Measurements from ENCODE around the gene MAN2B2.

MAN2B2 gene

DNA sequence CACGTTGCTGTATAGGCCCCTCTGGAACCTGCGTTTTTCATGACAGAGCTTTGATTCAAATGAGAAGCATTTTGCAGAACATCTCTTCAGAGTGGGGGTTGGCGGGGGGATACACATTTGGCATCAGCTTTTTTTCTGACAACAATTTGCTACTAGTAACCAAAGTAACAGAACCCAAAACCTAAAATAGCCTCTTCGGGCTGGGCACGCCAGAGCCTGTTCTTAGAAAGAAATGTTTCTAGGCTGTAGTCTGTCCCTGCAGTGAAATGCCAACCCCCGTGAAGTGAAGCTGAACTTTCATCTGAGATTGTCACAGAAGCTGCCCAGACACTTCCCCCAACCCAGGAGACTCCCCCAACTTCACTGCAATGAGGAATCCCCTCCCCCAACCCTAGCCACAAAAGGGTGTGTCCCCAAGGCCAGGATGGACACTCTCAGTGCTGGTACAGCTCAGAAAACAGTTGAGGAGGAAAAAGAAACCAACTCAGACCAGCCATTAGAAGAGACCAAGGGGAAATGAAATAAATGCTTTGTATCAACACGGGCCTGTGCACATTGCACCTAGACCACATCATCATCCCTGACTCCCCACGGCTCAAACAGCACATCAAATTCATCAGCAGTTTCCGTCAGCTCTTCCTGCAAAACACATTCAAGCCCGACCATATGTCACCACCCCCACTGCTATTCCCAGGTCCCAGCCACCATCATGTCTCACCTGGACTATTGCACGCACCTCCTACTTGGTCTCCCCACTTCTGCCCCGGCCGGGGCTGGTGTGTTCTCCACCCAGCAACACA lies 8.4 kb upstream of the MAN2B2 start:
- in situ Hi-C loops (cut with MboI; ENCODE audit: low sequenced_read_pairs): no loop called here

- in situ Hi-C loops (cut with MboI; ENCODE audit: low sequenced_read_pairs): no loop called here
These were observed 7.8 kb upstream of the MAN2B2 start for GRCh38 chr4:6567218-6567617.

DNA sequence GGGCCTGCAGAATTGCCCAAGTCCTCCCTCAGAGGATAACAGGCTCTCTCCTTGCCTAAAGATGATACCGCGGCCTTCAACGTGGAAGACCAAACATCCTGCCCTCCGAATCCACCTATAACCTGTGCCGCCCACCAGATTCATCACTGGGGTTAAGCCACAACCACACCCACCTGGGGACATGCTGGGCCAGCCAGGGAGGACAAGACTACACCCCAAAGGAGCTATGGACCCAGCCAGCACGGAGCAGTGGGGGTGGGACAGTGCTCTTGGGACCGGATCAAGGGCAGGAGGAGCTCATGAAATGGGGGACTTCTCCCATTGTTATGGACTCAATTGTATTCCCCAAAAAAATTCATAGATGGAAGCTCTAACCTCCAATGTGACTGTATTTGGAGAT lies 6.8 kb upstream of the MAN2B2 start:
- in situ Hi-C loops (cut with MboI; ENCODE audit: low sequenced_read_pairs): no loop called here

DNA sequence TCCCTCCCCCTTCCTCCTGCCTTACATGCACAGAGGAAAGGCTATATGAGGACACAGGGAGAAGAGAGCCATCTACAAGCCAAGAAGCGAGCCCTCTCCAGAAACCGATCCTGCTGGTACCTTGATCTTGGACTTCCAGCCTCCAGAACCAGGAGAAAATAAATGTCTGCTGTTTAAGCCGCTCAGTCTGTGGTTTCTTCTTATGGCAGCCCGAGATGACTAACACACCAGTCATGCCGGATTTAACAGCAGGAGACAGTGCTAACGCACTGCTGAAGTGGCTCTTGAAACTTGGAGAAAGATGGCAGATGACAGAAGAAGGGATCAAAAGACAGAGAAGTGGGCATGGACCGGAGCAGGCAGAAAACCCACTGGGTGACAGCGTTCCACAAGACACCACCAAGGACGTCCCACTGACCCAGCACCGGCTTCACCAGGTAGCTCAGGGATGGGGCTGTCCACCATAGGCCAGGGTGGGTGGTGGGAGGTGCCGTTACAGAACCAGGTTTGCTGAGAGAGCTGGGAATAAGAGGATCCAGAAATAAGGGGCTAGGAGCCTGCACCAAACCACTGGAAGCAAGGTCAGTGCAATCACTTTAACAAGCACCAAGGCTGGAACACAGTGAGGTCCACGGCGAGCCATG lies 6.2 kb upstream of the MAN2B2 start:
- in situ Hi-C loops (cut with MboI; ENCODE audit: low sequenced_read_pairs): no loop called here

GRCh38 chr4:6571608-6572007 lies 3.4 kb upstream of the MAN2B2 start:
- in situ Hi-C loops (cut with MboI; ENCODE audit: low sequenced_read_pairs): no loop called here

DNA sequence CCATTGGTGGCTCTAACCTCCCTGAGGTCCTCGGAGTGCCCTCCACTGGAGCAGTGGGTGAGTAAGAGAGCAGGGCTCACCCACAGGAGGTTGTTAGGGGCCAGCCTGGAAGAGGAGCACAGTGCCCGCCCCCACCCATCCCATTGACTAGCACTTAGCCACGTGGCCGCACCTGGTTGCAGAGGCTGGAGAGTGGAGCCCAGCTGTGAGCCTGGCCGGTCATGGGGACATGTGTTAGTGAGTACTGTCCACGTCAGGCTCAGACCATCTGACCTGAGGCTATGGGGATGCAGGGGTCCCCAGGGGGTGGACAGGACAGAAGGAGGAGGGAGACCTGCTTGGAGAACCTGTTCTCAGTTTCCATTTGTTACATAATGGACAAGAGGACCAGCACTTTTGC lies 1.4 kb upstream of the MAN2B2 start:
- in situ Hi-C loops (cut with MboI; ENCODE audit: low sequenced_read_pairs): no loop called here

DNA sequence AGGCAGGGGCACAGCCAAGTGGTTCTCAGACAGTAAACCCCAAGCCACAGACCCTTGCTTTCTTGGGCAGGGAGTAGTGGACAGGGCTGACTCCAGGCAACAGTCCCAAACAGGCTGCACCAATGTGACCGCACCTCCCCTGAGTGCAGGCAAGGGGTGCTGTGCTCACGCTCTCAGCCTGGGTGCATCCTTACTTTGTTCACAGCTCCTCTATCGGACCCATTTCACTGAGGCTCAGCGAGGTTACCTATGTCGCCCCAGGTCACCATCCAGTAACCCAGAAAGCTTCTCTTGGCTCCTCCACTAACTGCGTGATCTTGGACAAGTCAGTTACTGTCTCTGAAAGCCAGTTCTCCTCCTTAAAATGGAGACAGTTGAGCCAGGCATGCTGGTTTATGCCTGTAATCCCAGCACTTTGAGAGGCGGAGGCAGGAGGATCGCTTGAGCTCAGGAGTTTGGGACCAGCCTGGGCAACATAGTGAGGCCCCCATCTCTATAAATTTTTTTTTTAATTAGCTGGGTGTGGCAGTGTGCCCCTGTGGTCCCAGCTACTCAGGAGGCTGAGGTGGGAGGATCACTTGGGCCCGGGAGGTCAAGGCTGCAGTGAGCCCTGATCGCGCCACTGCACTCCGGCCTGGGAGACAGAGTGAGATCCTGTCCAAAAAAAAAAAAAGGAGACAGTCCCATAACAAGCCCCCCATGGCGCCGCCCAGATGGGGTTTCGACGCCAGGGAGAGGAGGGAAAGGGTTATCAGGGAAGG lies 823 bp upstream of the MAN2B2 start:
- in situ Hi-C loops (cut with MboI; ENCODE audit: low sequenced_read_pairs): no loop called here

DNA sequence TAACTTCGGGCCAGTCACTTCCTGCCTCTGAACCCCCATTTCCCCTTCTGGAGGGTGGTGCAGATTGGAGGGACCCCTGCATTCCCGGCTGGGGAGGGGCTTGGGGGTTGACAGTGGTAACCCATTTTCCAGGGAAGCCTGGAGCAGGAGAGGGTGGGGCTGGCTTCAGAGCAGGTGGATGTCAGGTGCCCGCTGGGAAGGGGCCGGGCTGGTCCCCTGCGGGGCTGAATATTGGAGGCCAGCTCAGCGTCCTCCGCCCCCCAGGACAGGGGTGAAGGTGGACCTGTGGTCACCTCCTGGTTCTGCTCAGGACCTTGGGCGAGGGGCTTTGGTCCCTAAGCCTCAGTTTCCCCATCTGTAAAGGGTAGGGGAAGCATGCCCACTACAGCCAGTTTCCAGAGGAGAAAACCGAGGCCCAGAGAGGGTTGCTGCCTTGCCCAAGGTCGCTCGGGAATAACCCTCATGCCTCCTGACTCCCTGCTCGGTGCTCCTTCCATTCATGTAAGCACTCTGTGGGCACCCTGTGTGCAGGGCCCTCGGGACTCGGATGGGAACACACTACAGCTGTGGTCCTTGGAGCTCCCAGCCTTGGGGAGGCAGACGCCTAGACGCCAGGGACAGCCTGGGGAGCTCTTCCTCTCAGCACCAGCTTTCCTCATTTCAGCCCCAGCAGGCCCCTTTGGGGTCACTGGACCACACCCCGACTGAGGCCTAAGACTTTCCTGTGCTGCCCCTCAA lies 683 bp downstream of the MAN2B2 start:
- in situ Hi-C loops (cut with MboI; ENCODE audit: low sequenced_read_pairs): no loop called here

- in situ Hi-C loops (cut with MboI; ENCODE audit: low sequenced_read_pairs): no loop called here
These were observed 1.5 kb downstream of the MAN2B2 start for GRCh38 chr4:6576512-6576911.

- in situ Hi-C loops (cut with MboI; ENCODE audit: low sequenced_read_pairs): no loop called here
These were observed 1.9 kb downstream of the MAN2B2 start for GRCh38 chr4:6576932-6577331.

- in situ Hi-C loops (cut with MboI; ENCODE audit: low sequenced_read_pairs): no loop called here
These were observed 2.4 kb downstream of the MAN2B2 start for GRCh38 chr4:6577409-6577808.

- in situ Hi-C loops (cut with MboI; ENCODE audit: low sequenced_read_pairs): no loop called here
These were observed 3.2 kb downstream of the MAN2B2 start for GRCh38 chr4:6578221-6578620.

DNA sequence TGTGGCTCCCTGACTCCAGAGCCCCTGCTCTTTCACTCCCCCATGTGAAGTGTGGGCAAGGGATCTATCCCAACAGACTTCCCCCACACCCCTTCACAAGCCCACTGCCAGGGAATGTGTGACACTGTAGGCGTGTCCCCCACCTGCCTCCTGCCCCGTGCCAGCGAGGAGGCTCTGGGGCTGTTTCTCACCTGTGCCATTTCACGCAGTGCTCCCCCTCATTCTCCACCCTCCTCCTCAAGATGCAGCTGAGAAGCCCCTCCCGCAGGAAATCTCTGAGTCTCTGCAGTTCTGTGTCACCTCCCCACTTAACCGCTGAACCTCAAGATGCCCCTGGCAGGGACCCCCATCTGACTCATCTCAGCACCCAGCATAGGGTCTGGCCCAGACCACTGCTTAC lies 5.4 kb downstream of the MAN2B2 start:
- in situ Hi-C loops (cut with MboI; ENCODE audit: low sequenced_read_pairs): no loop called here

- in situ Hi-C loops (cut with MboI; ENCODE audit: low sequenced_read_pairs): no loop called here
These were observed 6.7 kb downstream of the MAN2B2 start for GRCh38 chr4:6581566-6582121.

- in situ Hi-C loops (cut with MboI; ENCODE audit: low sequenced_read_pairs): no loop called here
These were observed 8.0 kb downstream of the MAN2B2 start for GRCh38 chr4:6582889-6583490.

DNA sequence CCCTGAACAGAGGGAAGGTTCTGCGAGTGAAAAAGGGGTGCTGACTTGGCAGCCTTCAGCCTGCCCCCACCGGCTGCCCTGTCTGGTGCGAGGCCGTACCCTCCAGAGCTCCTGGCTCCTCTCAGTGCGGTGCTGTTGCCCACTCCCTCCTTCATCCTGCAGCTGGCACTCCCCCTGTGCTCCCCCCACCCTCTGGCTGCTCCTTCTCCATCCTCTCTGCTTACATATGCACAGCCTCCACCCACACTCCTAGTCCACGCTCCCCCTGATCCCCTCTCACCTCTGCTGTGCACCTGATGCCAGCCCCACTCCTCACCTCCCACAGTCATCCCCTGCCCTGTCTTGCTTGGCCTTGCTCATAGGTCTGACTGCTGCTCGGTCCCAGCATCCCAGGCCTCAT lies 9.9 kb downstream of the MAN2B2 start:
- in situ Hi-C loops (cut with MboI; ENCODE audit: low sequenced_read_pairs): no loop called here

GRCh38 chr4:6586715-6587325 lies 11.8 kb downstream of the MAN2B2 start:
- in situ Hi-C loops (cut with MboI; ENCODE audit: low sequenced_read_pairs): no loop called here

- in situ Hi-C loops (cut with MboI; ENCODE audit: low sequenced_read_pairs): no loop called here
These were observed 14.5 kb downstream of the MAN2B2 start for GRCh38 chr4:6589444-6589843.

DNA sequence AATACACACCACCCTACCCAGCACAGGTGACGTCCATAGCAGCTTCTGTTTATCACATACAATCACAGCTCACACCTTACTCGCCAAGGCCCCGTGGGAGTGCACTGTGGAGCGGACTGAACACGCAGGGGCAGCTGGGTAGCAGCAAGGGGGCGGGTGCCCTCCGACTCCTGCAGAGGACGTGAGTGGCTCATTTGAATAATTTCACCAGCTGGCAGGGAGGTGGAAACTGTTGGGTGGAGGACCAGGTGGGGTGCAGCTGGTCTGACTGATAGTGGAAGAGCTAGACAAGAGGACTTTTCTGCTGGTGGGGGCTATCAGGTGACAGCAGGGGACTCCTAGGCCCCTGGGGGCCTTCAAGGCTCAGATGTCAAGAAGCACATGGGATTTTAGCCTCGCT lies 16.3 kb downstream of the MAN2B2 start:
- in situ Hi-C loops (cut with MboI; ENCODE audit: low sequenced_read_pairs): no loop called here

DNA sequence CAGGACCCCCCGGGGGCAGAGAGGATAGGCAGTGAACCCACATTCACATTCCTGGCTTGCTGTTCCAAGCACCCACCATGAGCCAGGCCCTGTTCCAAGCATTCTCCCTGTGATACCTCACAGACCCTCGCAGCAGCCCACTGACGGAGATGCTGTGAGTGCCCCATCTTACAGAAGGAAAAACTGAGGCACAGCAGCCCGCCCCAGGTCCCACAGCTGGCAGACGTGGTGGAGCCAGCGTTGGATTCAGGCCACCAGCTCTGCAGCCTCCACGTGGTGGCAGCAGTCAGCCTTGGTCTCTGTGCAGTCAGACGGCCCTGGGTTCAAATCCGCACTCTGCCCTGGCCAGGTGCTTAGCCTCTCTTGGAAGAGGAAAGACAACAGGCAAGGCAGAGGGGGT lies 16.8 kb downstream of the MAN2B2 start:
- in situ Hi-C loops (cut with MboI; ENCODE audit: low sequenced_read_pairs): no loop called here

Data from hTERT RPE-1 (cell line).